PC-3 (cell line): Measurements from ENCODE around the gene GLRX. TPM values are rescaled to one million over a fixed set of nuclear protein-coding genes. Genes with fewer than 3 reads are reported as not detected.

ENCODE experiments used
- ATAC-seq: fragments of 200-7000 bp; cut with Tn5 transposase; 2 replicates; pipeline ENCODE4 v1.9.1; 2020; ENCODE audit warnings: mild to moderate bottlenecking, moderate library complexity
- BruUV-seq: library from RNA; stranded (reverse); fragments of 400-500 nt; replicated peaks from 2 replicates; lab custom pipeline; 2021; lab: Mats Ljungman, UMichigan
- CTCF ChIA-PET: fragments of 300-600 bp; sonication (Branson Sonifier 250); formaldehyde crosslinking; loops from one replicate; lab custom pipeline; 2022; ENCODE audit warnings: antibody characterized with exemption; lab: Charles Lee
- POLR2A ChIA-PET: fragments of 300-600 bp; sonication (Branson Sonifier 250); formaldehyde crosslinking; loops from one replicate; lab custom pipeline; 2022; ENCODE audit warnings: antibody characterized with exemption; ENCODE audit not compliant: unreplicated experiment; lab: Charles Lee
- DNase-seq: peaks from one replicate; pipeline ENCODE4 v3.0.0-alpha.2; 2015
- H2AFZ ChIP-seq: fragments of 300-600 bp; sonication (generic); 2 replicates; pipeline ENCODE4 v1.6.0; 2016; ENCODE audit warnings: antibody characterized with exemption, low read length
- H3F3A ChIP-seq: fragments of 300-600 bp; sonication (generic); one replicate; pipeline ENCODE4 v1.6.0; 2017; ENCODE audit warnings: antibody characterized with exemption, low read length, control low read depth, mild to moderate bottlenecking; ENCODE audit not compliant: unreplicated experiment
- H3K27ac ChIP-seq: fragments of 300-600 bp; sonication (generic); 2 replicates; pipeline ENCODE4 v1.5.1; 2016; ENCODE audit warnings: mild to moderate bottlenecking, low read length
- H3K27me3 ChIP-seq: fragments of 300-600 bp; sonication (generic); 2 replicates; pipeline ENCODE4 v1.6.1; 2016; ENCODE audit warnings: low read length, mixed read lengths
- H3K36me3 ChIP-seq: fragments of 300-600 bp; sonication (generic); 2 replicates; pipeline ENCODE4 v1.6.1; 2016; ENCODE audit warnings: low read depth, mixed run types, low read length, mixed read lengths
- H3K4me1 ChIP-seq: fragments of 300-600 bp; sonication (generic); 2 replicates; pipeline ENCODE4 v1.5.1; 2016; ENCODE audit warnings: low read length; ENCODE audit not compliant: insufficient read depth
- H3K4me2 ChIP-seq: fragments of 300-600 bp; sonication (generic); 2 replicates; pipeline ENCODE4 v1.6.0; 2016; ENCODE audit warnings: low read length
- H3K4me3 ChIP-seq: fragments of 300-600 bp; sonication (generic); 2 replicates; pipeline ENCODE4 v1.5.1; 2016; ENCODE audit warnings: mild to moderate bottlenecking, low read length, mixed read lengths
- H3K79me2 ChIP-seq: fragments of 300-600 bp; sonication (generic); 2 replicates; pipeline ENCODE4 v1.6.1; 2017; ENCODE audit warnings: low read length, mixed read lengths
- H3K9ac ChIP-seq: fragments of 300-600 bp; sonication (generic); 2 replicates; pipeline ENCODE4 v1.6.0; 2016; ENCODE audit warnings: mild to moderate bottlenecking, low read length
- H3K9me2 ChIP-seq: fragments of 300-600 bp; sonication (generic); replicated peaks from 2 replicates; pipeline ENCODE4 v1.6.1; 2016; ENCODE audit warnings: mixed run types, low read length, mixed read lengths
- H3K9me3 ChIP-seq: fragments of 300-600 bp; sonication (generic); 2 replicates; pipeline ENCODE4 v1.6.1; 2016; ENCODE audit warnings: low read length, mixed read lengths
- H4K20me1 ChIP-seq: fragments of 300-600 bp; sonication (generic); 2 replicates; pipeline ENCODE4 v1.6.1; 2016; ENCODE audit warnings: low read length, mixed read lengths
- CTCF ChIP-seq: fragments of 300-600 bp; sonication (generic); conservative IDR thresholded peaks from 2 replicates; pipeline ENCODE4 v1.5.1; 2017; ENCODE audit warnings: antibody characterized with exemption, low read depth, mild to moderate bottlenecking, low read length
- EZH2 ChIP-seq: fragments of 300-600 bp; sonication (generic); IDR thresholded peaks from one replicate; pipeline ENCODE4 v1.6.1; 2017; ENCODE audit warnings: antibody characterized with exemption, mild to moderate bottlenecking, low read length; ENCODE audit not compliant: unreplicated experiment
- EZH2phosphoT487 ChIP-seq: fragments of 300-600 bp; sonication (generic); IDR thresholded peaks from 2 replicates; pipeline ENCODE4 v1.6.1; 2018; ENCODE audit warnings: mild to moderate bottlenecking, antibody characterized with exemption, low read length, borderline replicate concordance
- intact Hi-C: fragments of 100-400 bp; cut with micrococcal nuclease; formaldehyde crosslinking; loops from 2 replicates; pipeline ENCODE4 v1.9.0; 2023
- total RNA-seq: library from RNA; depleted of rRNA; stranded (reverse); fragments of >200 nt; gene quantifications from 2 replicates; pipeline ENCODE4 v1.2.3, GENCODE V29; 2014

Gene GLRX
- total RNA-seq, 1 experiment from 2014 or later: 27.4 TPM

- POLR2A ChIA-PET: no interaction called here
These were observed 20.5 kb upstream of the GLRX start for GRCh38 chr5:95842854-95843544.

GRCh38 chr5:95841914-95842812 is 19.6 kb upstream of the GLRX start:
- no peaks in the 10 kb centered on the region for H4K20me1 ChIP-seq
- H3K27ac ChIP-seq: no peak overlapping the region
- no peaks in the 10 kb centered on the region for H3F3A ChIP-seq
- CTCF ChIA-PET: interaction anchor here (0.5 kb wide), 1 partner anchor 61 kb away, joined by 3 read pairs; no protein-coding TSS in a partner anchor
- ATAC-seq (no peak), DNase-seq (no peak)
- H3K9me2 ChIP-seq: no peaks in the 10 kb centered on the region
- TF ChIP-seq EZH2phosphoT487 (no peak), EZH2 (no peak), CTCF (no peak)
- POLR2A ChIA-PET: no interaction called here
- H3K27me3 ChIP-seq: no peaks in the 10 kb centered on the region
- no peak overlapping the region for H3K4me3 ChIP-seq
- intact Hi-C loops: loop anchor here (10.0 kb wide), 1 partner anchor 557 kb away; the partner anchor contains the start of gene MCTP1
- no peaks in the 10 kb centered on the region for H3K36me3 ChIP-seq
- no peaks in the 10 kb centered on the region for H3K9me3 ChIP-seq
- no peak overlapping the region for H2AFZ ChIP-seq
- no peak overlapping the region for H3K9ac ChIP-seq
- H3K4me1 ChIP-seq: peaks cover 7% of the 10 kb centered on the region; the same call in 1 of the 2 replicates
- no peak overlapping the region for H3K4me2 ChIP-seq
- BruUV-seq: no TSS peak
- H3K79me2 ChIP-seq: no peaks in the 10 kb centered on the region

More at GRCh38 chr5:95842854-95843544, 20.5 kb upstream of the GLRX start:
- Histone ChIP-seq H3F3A (no peaks in the 10 kb centered on the region), H3K79me2 (no peaks in the 10 kb centered on the region), H3K4me3 (no peak overlapping the region), H3K4me1 (peaks cover 7% of the 10 kb centered on the region; the same call in 1 of the 2 replicates), H3K27me3 (no peaks in the 10 kb centered on the region), H3K9me2 (no peaks in the 10 kb centered on the region), H3K9ac (no peak overlapping the region), H3K36me3 (no peaks in the 10 kb centered on the region), H4K20me1 (no peaks in the 10 kb centered on the region), H2AFZ (peak overlapping the region; percentile 53), H3K9me3 (no peaks in the 10 kb centered on the region), H3K4me2 (no peak overlapping the region), H3K27ac (peak overlapping the region; percentile 49)
- intact Hi-C loops: loop anchor here (1.0 to 10.0 kb wide), 2 partner anchors 62 to 558 kb away; partner anchors contain the start of gene MCTP1
- BruUV-seq: no TSS peak
- TF ChIP-seq EZH2 (no peak), CTCF (peak; percentile 46), EZH2phosphoT487 (no peak)
- DNase-seq (peak; percentile 62), ATAC-seq (peak; percentile 81)
- CTCF ChIA-PET: interaction anchor here (0.5 to 0.8 kb wide), 2 partner anchors 62 kb away, joined by 3 to 8 read pairs; no protein-coding TSS in a partner anchor
